ENCODE results near the gene GJB3.
"Not testable (repeated sequence)": the region's sequence is repeated elsewhere in the genome, so short reads cannot be mapped to it uniquely, and the experiment has no call there.

Gene GJB3

DNA sequence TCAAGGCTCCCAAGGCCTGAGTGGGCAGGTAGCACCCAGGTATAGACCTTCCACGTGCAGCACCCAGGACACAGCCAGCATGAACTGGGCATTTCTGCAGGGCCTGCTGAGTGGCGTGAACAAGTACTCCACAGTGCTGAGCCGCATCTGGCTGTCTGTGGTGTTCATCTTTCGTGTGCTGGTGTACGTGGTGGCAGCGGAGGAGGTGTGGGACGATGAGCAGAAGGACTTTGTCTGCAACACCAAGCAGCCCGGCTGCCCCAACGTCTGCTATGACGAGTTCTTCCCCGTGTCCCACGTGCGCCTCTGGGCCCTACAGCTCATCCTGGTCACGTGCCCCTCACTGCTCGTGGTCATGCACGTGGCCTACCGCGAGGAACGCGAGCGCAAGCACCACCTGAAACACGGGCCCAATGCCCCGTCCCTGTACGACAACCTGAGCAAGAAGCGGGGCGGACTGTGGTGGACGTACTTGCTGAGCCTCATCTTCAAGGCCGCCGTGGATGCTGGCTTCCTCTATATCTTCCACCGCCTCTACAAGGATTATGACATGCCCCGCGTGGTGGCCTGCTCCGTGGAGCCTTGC is 19.7 kb upstream of the GJB3 start:
- no peak for DNase-seq (ENCODE audit: low read depth in 2 of 2)

DNA sequence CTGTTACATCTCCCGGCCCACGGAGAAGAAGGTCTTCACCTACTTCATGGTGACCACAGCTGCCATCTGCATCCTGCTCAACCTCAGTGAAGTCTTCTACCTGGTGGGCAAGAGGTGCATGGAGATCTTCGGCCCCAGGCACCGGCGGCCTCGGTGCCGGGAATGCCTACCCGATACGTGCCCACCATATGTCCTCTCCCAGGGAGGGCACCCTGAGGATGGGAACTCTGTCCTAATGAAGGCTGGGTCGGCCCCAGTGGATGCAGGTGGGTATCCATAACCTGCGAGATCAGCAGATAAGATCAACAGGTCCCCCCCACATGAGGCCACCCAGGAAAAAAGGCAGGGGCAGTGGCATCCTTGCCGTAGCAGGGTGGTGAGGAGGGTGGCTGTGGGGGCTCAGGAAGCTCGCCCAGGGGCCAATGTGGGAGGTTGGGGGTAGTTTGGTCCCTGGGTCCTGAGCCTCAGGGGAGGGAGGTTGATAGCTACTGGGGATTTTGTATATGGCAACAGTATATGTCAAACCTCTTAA is 19.2 kb upstream of the GJB3 start:
- no peak for DNase-seq (ENCODE audit: low read depth in 2 of 2)

DNA sequence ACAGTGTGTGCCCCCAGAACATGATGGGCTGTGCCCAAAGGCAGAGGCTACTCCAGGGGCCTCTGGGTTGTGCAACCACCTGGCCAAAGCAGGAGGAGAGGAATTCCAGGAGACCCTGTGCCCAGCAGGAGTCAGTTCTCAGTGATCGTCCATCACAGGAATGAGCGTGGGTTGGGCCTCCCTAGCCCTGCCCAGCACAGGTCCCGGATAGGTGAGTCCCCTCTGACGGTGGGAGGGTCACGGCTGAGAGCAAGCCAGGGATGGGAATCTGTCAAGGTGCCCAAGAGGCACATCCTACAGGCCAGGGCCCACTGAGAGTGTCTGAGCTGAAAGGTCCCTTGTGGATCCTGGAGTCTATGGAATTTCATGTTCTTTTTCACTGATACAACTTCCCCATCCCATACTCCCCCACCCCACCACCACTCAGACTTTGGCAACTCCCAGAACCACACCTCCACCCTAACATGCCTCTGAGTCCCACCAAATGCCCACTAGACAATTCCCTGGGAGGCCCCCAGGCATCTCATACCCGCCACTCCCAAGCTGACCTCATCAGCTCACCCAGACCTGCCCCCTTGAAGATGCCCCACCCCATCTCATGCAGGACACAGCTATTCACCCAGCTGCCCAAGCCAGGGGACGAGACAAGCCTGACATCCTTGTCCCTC is 18.4 kb upstream of the GJB3 start:
- no peak for DNase-seq (ENCODE audit: low read depth in 2 of 2)

DNA sequence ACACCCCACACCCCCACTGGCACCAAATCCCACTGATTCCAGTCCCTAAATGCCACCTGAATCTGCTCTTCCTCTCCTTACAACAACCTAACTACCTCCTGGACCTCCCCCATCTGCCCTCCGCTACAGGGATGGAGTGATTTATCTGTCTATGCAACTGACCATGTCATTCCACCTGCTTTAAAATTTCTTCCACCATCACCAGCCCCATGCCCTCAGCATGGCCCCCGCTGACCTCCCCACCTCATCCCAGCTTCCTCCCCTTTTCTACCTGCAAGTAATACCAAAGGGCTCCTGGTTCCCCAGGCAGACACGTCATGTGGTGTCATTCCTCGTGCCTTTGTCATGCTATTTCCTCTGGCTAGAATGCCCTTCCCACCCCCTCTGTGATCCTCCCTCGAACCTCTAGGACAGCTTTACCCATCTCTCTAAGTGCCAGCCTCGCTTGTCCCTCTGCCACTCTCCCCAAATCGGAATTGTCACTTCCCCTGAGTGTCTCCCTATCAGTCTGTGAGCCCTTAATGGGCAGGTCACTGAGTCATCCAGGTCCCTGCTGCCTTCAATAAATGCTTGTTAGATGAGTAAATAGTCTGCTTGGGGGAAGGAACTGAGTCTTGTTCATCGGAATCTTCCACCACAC is 17.8 kb upstream of the GJB3 start:
- DNase-seq (ENCODE audit: low read depth in 2 of 2): no peak

DNA sequence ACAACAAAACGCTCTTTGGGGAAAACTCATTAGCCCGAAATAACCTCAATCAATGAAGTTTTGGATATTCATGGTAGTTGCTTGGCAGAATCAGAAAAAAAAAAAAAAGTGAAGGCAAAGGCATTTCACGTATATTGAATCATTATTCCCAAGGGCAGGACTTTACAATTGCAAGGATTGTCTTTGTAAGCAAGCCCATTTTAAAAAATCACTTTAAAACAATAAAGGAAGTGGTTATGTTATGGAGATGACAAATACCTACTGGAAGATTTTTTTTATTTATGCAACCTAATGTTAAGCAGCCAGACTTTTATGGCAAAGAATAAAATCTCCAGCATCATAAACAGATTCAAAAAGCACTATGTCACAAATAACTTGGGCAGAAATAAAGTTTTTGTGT is 12.2 kb upstream of the GJB3 start:
- DNase-seq (ENCODE audit: low read depth in 2 of 2): no peak

DNA sequence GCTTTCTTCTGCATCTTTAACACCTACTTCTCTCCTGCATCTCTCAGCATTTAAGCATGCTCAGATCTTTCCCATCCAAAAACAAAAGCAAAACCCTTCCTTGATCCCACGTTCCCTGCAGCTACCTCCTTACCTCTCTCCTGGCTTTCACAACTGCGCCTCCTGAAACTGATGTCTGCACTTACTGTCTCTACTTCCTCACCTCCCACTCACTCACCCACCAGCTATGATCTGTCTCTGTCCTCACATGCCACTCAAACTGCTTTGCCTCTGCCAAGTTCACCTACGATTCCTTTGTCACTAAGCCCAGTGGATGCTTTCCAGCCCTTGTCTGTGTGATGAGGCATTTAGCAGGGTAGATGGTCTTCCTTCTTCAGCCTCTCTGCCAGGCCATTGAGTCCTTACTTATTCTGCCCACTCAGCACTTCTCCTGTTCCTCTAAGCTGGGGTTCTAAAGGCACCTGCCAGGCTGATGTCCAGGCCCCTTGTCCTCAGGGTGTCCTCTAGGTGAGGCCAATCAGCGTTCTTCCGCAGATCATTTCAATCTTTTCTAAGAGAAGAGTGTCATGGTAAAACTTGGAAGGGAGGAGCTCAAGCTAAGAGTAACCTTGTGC is 10.0 kb upstream of the GJB3 start:
- DNase-seq (ENCODE audit: low read depth in 2 of 2): no peak

DNA sequence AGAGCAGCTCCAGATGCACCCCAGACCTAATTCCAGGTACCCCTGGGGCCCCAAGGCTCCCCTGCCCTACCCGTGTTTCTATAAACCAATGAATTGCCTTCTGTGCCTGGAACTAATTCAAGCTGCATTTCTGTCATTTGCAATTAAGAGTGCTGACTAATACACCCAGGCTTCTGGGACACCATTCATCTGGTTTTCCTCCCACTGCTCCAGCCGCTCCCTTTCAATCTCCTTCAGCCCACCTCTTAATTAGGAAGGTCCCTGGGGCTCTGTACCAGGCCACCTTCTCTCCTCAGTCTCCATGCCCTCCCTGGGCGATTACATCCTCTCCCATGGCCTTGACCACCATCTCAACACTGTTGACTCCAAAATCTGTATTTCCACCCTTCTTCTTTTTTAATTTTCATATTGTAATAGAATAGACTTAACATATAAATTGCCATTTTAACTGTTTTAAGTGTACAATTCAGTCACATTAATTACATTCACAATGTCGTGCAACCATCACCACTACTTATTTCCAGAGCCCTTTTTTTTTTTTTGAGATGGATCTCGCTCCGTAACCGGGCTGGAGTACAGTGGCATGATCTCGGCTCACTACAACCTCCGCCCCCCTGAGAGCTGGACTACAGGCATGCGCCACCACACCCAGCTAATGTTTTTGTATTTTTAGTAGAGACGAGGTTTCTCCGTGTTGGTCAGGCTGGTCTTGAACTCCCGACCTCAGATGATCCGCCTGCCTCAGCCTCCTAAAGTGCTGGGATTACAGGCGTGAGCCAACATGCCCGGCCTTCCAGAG is 9.2 kb upstream of the GJB3 start:
- no peak for DNase-seq (ENCODE audit: low read depth in 2 of 2)

DNA sequence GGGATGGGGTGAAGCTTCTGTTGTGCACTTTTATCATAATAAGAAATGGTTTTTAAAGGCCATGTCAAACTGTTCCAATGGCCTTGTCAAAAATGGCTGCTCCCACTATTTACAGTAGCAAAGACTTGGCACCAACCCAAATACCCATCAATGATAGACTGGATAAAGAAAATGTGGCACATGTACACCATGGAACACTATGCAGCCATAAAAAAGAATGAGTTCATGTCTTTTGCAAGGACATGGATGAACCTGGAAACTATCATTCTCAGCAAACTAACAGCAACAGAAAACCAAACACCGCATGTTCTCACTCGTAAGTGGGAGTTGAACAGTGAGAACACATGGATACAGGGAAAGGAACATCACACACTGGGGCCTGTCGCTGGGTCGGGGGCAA is 7.9 kb upstream of the GJB3 start:
- not testable (repeated sequence) for DNase-seq (ENCODE audit: low read depth in 2 of 2)

DNA sequence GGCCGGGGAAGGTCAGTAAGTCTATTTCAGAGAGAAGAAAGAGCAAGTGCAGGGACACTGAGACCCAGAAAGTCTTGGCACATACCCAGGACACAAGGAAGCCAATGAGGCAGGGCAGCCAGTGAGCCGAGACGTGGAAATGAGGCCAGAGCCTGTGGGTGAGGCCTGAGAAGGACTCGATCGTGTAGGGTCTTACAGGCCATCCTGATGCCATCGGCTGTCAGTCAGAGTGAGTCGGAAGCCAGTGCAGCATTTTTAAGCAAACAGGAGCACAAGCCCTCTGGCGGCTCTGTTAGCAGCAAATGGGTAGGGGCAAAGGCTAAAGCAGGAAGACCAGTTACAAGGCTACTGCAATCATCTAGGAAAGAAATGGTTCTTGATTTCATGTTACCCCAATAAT is 6.1 kb upstream of the GJB3 start:
- DNase-seq (ENCODE audit: low read depth in 2 of 2): no peak

DNA sequence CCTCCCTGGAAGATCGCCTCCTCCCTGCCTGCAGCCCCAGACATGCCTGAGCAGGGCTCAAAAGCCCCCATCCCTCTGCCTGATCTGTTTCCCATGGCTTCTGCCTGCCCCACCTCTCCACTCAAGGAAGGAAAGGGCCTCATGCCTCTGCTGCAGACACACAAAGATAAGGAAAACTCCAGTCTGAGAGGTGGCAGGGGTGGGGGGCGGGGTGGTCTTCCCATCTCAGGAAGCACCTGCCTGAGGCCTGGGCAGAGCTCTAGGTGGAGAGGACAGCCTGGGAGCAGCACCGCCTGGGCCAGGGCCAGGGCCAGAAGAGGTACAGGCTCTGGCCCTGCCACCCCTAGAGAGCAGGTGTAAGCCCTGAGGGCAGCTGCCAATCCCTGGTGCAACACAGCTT is 4.1 kb upstream of the GJB3 start:
- DNase-seq (ENCODE audit: low read depth in 2 of 2): no peak

DNA sequence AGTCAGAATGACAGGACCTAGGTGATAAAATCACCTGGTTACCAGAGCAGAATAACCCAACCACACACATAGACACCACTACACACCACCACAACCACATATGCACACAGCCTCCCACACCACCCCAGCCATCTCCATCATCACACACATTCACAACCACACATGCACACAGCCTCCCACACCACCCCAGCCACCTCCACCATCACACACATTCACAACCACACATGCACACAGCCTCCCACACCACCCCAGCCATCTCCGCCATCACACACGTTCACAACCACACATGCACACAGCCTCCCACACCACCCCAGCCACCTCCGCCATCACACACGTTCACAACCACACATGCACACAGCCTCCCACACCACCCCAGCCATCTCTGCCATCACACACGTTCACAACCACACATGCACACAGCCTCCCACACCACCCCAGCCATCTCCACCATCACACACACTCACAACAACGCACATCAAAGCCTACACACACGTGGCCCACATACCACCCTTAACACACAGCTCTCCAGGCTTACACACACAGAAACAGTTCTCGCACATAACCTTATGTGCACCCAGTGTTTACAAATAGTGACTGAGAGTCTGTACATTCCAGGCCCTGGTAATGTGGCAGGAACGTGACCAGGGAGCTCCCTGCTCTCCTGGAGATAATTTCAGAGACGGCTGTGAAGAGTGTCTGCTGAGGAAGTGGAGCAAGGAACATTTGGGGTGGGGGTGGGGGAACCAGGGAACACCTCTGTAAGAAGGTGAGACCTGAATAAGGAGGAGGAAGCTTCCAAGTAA is 3.3 kb upstream of the GJB3 start:
- DNase-seq (ENCODE audit: low read depth in 2 of 2): no peak

DNA sequence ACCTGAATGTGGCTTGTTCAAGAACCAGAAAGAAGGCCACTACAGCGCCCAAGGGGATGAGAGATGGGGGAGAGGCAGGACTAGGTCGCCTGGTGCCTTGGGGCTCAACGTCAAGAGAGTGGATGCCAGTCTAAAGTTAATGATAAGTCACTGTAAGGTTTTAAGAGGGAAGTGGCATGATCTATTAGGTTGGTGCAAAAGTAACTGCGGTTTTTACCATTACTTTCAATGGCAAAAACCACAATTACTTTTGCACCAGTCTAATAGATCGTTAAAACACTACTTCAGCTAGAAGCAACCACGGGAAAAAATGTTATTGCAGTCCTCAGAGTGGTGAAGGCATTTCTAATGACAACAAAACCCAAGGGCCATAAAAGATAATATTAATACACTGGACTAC is 2.6 kb upstream of the GJB3 start:
- no peak for DNase-seq (ENCODE audit: low read depth in 2 of 2)

DNA sequence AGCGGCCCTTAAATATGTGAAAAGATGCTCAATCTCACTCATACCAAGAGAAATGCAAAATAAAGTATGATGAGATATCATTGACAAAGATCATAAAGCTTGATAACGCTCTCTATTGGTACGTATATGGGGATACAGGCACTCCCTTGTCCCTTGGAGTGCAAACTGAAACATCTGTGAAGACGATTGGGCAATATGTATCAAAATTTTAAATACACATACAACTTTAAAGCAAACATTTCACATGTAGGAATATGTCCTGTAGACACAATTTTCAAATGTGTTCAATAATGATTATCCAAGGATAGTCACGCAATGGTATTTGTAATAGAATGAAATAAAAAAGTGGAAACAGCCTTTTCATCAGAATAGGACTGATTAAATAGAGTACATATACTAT is 2.0 kb upstream of the GJB3 start:
- DNase-seq (ENCODE audit: low read depth in 2 of 2): no peak

DNA sequence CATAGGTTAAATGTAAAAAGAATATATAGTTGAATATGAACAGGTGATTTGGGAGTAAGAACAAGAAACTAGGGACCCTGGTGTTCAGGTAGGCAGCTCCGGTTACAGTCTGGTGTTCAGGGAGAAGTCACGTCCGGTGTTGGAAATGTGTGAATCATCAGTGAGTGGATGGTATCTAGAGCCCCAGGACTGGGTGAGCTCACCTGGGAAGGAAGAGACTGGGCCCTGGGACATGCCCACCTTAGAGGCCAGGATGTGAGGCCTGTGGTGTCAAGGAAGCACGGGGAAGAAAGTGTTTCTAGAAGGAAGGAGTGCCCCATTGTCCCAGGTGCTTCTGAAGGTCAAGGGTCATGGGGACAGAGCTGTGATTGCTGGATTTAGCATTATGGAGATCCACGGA is 1.5 kb upstream of the GJB3 start:
- no peak for DNase-seq (ENCODE audit: low read depth in 2 of 2)

DNA sequence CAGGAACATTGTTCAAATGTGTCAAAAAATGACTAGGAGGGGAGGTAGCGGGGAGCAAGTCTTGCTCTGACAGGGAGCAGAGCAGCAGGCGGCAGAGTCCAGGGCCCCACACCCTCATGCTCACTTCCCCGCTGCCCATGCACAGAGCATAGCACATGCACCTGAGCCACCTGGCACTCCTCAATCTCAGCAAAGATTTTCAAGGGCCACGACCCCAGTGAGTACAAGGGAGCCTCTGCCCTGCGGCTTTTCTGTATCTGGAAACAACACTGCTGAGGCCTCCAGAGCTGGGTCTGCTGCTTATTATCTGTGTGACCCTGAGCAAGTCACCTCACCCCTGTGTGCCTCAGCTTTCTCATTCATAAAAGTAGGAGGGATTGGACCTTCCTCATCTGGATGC is 1.1 kb upstream of the GJB3 start:
- DNase-seq (ENCODE audit: low read depth in 2 of 2): no peak

DNA sequence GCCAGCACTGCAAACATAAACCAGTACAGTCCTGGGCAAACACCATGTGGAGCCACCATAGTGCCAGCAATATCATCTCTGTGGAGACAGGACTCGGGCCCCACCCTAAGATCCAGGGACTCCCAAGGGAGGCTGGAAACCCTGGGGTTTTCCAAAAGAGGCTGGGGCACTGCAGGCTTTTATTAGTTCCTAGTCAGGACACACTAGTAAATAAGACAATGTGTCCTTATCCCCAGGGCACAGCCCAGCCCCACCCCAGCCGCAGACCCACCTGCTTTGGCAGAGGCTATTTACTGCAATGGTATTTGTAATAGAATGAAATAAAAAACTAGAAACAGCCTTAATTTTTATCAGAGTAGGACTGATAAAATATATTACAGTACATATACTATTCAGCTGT is 486 bp upstream of the GJB3 start:
- no peak for DNase-seq (ENCODE audit: low read depth in 2 of 2)

DNA sequence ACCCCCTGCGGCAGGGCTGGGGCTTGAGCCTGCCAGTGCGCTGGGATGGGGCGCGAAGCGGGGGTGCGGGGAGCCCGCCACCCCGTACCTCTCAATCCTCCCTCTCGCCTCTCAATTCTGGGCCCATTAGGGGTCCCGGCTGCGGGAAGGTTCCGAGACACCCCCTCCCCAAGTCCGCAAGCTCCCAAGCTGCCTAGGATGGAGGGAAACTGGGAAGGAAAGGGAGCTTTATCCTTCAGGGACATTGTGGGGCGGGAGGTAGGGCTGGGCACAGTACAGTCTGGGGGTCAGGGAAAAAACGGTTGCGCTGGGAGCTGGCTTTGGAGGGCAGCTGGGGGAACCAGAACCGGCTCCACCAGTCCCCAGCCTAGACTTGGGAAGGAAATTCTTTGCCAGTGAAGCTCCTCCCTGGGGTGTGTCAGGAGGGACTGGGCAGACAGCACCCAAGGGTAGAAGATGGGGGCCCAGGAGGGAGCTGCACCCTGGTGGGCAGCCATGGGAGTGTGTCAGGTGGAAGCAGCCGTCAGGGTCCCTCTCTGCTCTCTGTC is 904 bp downstream of the GJB3 start:
- DNase-seq (ENCODE audit: low read depth in 2 of 2): no peak

DNA sequence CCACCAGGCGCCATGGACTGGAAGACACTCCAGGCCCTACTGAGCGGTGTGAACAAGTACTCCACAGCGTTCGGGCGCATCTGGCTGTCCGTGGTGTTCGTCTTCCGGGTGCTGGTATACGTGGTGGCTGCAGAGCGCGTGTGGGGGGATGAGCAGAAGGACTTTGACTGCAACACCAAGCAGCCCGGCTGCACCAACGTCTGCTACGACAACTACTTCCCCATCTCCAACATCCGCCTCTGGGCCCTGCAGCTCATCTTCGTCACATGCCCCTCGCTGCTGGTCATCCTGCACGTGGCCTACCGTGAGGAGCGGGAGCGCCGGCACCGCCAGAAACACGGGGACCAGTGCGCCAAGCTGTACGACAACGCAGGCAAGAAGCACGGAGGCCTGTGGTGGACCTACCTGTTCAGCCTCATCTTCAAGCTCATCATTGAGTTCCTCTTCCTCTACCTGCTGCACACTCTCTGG is 3.8 kb downstream of the GJB3 start:
- DNase-seq (ENCODE audit: low read depth in 2 of 2): no peak

DNA sequence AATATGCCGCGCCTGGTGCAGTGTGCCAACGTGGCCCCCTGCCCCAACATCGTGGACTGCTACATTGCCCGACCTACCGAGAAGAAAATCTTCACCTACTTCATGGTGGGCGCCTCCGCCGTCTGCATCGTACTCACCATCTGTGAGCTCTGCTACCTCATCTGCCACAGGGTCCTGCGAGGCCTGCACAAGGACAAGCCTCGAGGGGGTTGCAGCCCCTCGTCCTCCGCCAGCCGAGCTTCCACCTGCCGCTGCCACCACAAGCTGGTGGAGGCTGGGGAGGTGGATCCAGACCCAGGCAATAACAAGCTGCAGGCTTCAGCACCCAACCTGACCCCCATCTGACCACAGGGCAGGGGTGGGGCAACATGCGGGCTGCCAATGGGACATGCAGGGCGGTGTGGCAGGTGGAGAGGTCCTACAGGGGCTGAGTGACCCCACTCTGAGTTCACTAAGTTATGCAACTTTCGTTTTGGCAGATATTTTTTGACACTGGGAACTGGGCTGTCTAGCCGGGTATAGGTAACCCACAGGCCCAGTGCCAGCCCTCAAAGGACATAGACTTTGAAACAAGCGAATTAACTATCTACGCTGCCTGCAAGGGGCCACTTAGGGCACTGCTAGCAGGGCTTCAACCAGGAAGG is 4.3 kb downstream of the GJB3 start:
- no peak for DNase-seq (ENCODE audit: low read depth in 2 of 2)

DNA sequence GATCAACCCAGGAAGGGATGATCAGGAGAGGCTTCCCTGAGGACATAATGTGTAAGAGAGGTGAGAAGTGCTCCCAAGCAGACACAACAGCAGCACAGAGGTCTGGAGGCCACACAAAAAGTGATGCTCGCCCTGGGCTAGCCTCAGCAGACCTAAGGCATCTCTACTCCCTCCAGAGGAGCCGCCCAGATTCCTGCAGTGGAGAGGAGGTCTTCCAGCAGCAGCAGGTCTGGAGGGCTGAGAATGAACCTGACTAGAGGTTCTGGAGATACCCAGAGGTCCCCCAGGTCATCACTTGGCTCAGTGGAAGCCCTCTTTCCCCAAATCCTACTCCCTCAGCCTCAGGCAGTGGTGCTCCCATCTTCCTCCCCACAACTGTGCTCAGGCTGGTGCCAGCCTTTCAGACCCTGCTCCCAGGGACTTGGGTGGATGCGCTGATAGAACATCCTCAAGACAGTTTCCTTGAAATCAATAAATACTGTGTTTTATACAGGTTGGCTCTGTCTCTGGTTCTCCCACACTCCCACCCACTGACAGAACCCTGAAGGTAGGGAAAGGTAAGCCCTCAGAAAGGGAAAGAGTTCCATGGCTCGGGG is 5.0 kb downstream of the GJB3 start:
- no peak for DNase-seq (ENCODE audit: low read depth in 2 of 2)
